Inflammatory macrophage treated with lipopolysaccharide for 4 hours (primary cell): ENCODE data around the gene GLP2R.
"Not testable (repeated sequence)": the region's sequence is repeated elsewhere in the genome, so short reads cannot be mapped to it uniquely, and the experiment has no call there.

Source experiments
- DNase-seq: peaks from one replicate; pipeline ENCODE4 v3.0.0-alpha.2; 2020

GLP2R gene

GRCh38 chr17:9825641-9826150, at the start of gene GLP2R:
Gene GLP2R, plus strand, starts transcription at chr17:9825924. Its CDS starts 140 bp downstream, at chr17:9826064.
- no peak for DNase-seq

GRCh38 chr17:9776911-9777310, 48.8 kb upstream of the GLP2R start:
- no peak for DNase-seq

- DNase-seq, result no peak
Measured at GRCh38 chr17:9780552-9780951, 45.2 kb upstream of the GLP2R start.

- no peak for DNase-seq
Measured at GRCh38 chr17:9783050-9783449, 42.7 kb upstream of the GLP2R start.

GRCh38 chr17:9783465-9783864, 42.3 kb upstream of the GLP2R start:
- not testable (repeated sequence) for DNase-seq

- DNase-seq, result no peak
Measured at GRCh38 chr17:9784544-9784943, 41.2 kb upstream of the GLP2R start.

- no peak for DNase-seq
Measured at GRCh38 chr17:9788601-9789000, 37.1 kb upstream of the GLP2R start.

GRCh38 chr17:9790316-9790715, 35.4 kb upstream of the GLP2R start:
- DNase-seq, result no peak

GRCh38 chr17:9790889-9791876, 34.5 kb upstream of the GLP2R start, which contains the start of gene DHRS7C:
Gene DHRS7C, minus strand, starts transcription at chr17:9791592. Its CDS starts 308 bp downstream, at chr17:9791284.
- DNase-seq, result no peak

GRCh38 chr17:9792181-9792840, 33.4 kb upstream of the GLP2R start:
- DNase-seq, result no peak

GRCh38 chr17:9798008-9798407, 27.7 kb upstream of the GLP2R start:
- no peak for DNase-seq

- DNase-seq, result no peak
Measured at GRCh38 chr17:9798724-9799123, 27.0 kb upstream of the GLP2R start.

GRCh38 chr17:9801505-9801904, 24.2 kb upstream of the GLP2R start:
- no peak for DNase-seq

- DNase-seq, result no peak
Measured at GRCh38 chr17:9802294-9802693, 23.4 kb upstream of the GLP2R start.

GRCh38 chr17:9802697-9803096, 23.0 kb upstream of the GLP2R start:
- DNase-seq, result no peak

- no peak for DNase-seq
Measured at GRCh38 chr17:9805769-9806168, 20.0 kb upstream of the GLP2R start.

GRCh38 chr17:9806699-9807098, 19.0 kb upstream of the GLP2R start:
- no peak for DNase-seq

- DNase-seq, result no peak
Measured at GRCh38 chr17:9809409-9809808, 16.3 kb upstream of the GLP2R start.

- DNase-seq, result no peak
Measured at GRCh38 chr17:9810100-9810949, 15.4 kb upstream of the GLP2R start.

- DNase-seq, result no peak
Measured at GRCh38 chr17:9811086-9811485, 14.6 kb upstream of the GLP2R start.

- no peak for DNase-seq
Measured at GRCh38 chr17:9811537-9811936, 14.2 kb upstream of the GLP2R start.

GRCh38 chr17:9813166-9813565, 12.6 kb upstream of the GLP2R start:
- no peak for DNase-seq
